DMS 273 treated with DMSO at 0.1 percent for 48 hours (cell line): ENCODE results near the gene GPR31.
"Not testable (repeated sequence)": the region's sequence is repeated elsewhere in the genome, so short reads cannot be mapped to it uniquely, and the experiment has no call there.

Source experiments
- DNase-seq: peaks from one replicate; lab custom pipeline; 2025; lab: John Stamatoyannopoulos, UW

GPR31 gene

DNA sequence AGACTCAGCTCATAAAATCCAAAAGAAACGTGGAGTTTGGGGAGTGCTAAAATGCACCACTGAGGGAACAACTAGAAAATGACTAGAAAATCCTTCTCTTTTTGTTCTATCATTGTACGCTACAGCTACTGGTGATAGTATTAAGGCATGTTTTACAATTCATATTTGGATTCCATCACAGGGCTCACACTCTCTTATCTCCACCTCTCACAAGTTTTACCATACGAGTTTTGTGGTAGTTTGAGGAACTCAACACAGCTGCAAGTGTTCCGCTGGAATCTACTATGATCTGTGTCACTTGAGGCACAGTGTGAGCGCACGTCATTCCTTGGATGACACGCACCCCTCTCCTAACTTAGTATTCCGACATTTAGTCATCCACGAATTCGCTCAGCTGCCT lies 9.9 kb upstream of the GPR31 start:
- DNase-seq = not testable (repeated sequence)

GRCh38 chr6:167165858-167166471 lies 8.2 kb upstream of the GPR31 start:
- DNase-seq = no peak

GRCh38 chr6:167164261-167164660 lies 6.5 kb upstream of the GPR31 start:
- no peak for DNase-seq

GRCh38 chr6:167163476-167164011 lies 5.8 kb upstream of the GPR31 start:
- DNase-seq = no peak

DNA sequence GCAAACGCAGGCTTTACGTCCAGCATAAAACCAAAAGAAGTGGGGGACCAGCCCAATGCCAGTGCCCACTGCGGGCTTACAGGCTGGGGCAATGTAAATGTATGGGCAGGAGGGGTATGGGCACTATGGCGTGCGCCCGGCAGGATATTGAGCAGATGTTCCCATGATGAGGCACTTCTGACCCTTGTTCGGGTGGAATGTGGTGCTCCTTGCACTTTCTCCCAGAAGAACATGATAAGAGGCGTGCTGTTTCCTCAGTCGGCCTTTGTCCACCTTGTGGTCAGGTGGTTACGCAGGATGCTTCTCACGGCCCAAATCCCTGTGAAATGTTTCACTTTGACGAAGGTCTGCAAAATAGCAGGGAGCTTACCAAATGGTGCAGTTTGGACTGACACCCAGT lies 4.8 kb upstream of the GPR31 start:
- no peak for DNase-seq

DNA sequence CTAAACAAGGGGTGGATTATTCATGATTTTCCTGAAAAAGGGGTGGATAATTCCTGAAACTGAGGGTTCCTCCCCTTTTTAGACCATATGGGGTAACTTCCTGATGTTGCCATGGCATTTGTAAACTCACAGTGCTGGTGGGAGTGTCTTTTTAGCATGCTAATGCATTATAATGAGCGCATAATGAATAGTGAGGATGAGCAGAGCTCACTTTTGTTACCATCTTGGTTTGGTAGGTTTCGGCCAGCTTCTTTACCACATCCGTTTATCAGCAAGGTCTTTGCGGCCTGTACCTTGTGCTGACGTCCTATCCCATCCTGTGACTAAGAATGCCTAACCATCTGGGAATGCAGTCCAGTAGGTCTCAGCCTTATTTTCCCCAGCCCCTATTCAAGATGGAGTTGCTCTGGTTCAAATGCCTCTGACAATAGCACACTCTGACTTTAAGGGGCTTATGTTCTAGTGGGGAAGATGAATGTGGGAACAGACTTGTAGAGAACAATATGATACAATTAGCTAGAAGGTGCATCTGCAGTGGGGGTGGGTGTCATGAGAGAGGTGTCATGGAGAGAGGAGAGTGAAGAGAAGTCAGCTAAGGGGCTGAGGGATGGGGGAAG lies 4.2 kb upstream of the GPR31 start:
- DNase-seq = no peak

- DNase-seq = no peak
These were observed 366 bp downstream of the GPR31 start for GRCh38 chr6:167157414-167157813.

GRCh38 chr6:167154895-167155294 lies 2.9 kb downstream of the GPR31 start:
- no peak for DNase-seq

DNA sequence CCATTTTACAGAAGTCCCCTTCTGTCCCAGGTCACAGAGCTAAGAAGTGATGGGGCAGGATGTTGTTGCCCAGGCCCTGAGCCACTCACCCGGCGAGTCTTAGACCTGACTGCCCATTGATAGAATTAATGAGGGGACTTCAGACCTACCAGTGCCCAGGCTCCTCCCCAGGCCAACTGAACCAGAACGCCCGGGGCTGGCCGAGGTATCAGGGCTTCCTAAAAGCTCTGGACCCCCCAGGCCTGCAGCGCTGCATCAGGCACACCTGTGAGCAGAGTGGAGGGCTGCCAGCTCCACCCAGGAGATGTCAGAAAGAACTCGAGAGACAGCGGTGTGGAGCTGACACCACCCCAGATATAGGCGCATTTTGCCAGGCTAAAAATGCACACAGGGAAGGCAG lies 3.5 kb downstream of the GPR31 start:
- no peak for DNase-seq

DNA sequence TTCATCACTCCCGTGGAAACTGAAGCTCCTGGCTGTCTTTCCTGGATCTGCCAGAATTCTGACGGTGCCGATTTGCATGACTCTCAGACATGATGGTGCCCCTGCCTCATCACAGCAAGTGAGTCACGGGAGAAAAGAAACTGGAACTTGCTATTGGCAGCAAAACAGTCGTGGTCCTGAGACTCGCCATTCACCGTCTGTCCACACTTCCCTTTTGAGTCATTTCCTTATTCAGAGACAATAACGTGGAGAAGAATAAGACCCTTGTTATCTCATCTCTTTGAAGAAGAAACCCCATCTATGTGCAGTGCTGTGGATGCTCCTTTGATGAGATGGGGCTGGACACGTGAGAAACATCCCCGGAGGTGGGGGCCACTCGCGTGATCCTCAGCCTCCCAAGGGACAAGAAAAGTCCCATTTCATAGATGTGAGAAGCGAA lies 4.2 kb downstream of the GPR31 start:
- DNase-seq = no peak

- no peak for DNase-seq
These were observed 4.9 kb downstream of the GPR31 start for GRCh38 chr6:167152862-167153261.

GRCh38 chr6:167151648-167152047 lies 6.1 kb downstream of the GPR31 start:
- DNase-seq = no peak

- no peak for DNase-seq
These were observed 6.7 kb downstream of the GPR31 start for GRCh38 chr6:167150941-167151549.

DNA sequence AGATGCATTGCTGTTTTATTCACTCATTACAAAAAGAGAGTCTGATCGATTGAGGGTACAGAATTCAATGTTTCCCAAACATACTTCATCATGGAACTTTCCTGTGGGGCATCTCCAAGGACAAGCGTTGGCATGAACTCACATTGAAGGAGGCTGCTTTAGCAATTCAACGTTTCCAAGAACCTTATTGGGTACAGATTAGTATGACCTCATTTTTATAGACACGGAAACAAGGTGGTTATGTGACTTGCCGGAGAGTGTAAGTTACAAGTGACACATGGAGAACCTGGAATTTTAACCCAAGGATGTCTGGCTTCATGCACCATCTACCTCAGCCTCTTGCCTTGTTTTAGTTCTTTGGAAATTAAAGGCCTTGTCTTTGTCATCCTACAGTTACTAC lies 8.8 kb downstream of the GPR31 start:
- DNase-seq = no peak

GRCh38 chr6:167148021-167148420 lies 9.8 kb downstream of the GPR31 start:
- no peak for DNase-seq

DNA sequence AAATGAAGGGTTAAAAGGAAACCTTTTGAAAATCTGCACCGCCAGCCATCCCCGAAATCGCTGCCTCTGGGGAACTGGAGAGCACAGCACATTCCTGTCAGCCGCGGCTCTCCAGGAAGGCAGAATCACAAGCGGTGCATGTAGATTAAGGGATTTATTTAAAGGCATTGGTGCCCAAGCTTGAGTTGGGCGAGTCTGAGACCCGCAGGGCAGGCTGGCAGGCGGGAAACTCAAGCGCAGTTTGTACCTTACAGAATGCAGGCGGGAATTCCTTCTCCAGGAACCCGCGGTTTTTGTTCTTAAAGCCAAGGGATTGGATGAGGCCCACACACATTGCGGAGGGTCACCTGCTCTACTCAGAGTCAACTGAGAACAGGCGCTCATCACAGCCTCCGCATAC lies 10.8 kb downstream of the GPR31 start:
- no peak for DNase-seq

GRCh38 chr6:167146135-167146534 lies 11.6 kb downstream of the GPR31 start:
- DNase-seq = no peak

GRCh38 chr6:167145461-167145860 lies 12.3 kb downstream of the GPR31 start:
- no peak for DNase-seq

GRCh38 chr6:167143041-167143440 lies 14.7 kb downstream of the GPR31 start:
- no peak for DNase-seq

DNA sequence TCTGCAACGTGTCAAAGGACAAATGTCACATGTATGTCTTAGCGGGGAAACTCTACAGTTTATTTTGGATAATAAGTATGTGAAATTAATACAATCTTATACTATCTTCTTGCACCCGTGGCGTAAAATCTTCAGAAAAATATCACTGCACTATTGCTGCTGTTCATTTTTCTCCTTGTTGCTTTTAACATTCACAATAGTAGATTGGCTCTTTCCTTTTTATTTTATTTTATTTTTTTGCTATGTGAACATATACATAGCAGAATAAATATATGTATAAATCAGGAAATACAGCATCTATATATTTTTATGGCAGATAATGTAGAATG lies 15.4 kb downstream of the GPR31 start:
- DNase-seq = no peak

DNA sequence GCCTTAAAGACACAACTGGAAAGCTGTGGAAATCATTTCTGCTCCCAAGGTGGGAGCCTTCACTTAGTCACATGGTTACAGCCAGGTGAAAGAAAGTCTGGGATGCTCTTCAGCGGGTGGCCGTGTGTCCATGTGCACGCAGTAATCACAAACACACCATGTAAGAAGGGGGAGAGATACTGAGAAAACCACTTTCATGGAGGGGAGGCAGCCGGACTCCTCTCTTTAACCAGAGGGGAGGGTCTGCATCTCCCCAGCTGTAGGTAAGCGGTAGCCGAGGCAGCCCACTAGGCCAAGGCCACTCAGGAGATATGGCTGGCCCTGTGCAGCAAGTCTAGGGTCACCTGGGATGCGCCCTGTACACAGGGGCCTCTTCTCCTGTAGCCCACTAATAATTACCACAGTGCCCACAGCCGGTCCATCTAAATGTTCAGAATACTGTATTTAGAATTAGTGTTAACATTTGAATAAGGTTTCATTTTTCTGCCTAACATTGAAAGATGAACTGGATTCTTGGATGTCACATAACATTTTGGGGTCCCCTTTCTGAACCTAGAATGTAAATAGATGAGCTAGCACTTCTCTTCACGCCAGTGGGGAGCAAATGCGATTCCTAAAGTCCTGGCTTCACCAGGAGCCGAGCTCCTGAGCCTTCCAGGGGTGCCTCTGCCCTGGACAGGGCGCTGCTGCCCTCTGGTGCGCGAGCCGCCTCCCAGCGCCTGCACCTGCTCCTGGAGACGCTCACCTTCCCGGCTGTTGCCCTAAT lies 15.9 kb downstream of the GPR31 start:
- no peak for DNase-seq

GRCh38 chr6:167140589-167141474 lies 16.9 kb downstream of the GPR31 start:
- DNase-seq = no peak
